HEK293 (cell line): ENCODE measurements around the gene OBSCN.

Source experiments
- ZNF302 ChIP-seq: fragments of 450-650 bp; formaldehyde crosslinking; IDR thresholded peaks from 2 replicates; pipeline ENCODE4 v1.5.1; 2016; ENCODE audit warnings: missing biosample characterization, missing genetic modification characterization, low read depth
- TF ChIP-seq, protein P1 (sequence below): fragments of 450-650 bp; formaldehyde crosslinking; IDR thresholded peaks from 2 replicates; pipeline ENCODE4 v1.5.1; 2016; ENCODE audit warnings: missing biosample characterization, missing genetic modification characterization

GRCh38 chr1:228310162-228310792 is 102.4 kb downstream of the OBSCN start:
- TF ChIP-seq, protein P1, sequence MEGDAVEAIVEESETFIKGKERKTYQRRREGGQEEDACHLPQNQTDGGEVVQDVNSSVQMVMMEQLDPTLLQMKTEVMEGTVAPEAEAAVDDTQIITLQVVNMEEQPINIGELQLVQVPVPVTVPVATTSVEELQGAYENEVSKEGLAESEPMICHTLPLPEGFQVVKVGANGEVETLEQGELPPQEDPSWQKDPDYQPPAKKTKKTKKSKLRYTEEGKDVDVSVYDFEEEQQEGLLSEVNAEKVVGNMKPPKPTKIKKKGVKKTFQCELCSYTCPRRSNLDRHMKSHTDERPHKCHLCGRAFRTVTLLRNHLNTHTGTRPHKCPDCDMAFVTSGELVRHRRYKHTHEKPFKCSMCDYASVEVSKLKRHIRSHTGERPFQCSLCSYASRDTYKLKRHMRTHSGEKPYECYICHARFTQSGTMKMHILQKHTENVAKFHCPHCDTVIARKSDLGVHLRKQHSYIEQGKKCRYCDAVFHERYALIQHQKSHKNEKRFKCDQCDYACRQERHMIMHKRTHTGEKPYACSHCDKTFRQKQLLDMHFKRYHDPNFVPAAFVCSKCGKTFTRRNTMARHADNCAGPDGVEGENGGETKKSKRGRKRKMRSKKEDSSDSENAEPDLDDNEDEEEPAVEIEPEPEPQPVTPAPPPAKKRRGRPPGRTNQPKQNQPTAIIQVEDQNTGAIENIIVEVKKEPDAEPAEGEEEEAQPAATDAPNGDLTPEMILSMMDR (tag by site-specific recombination): no peak
- TF ChIP-seq ZNF302: no peak
